SK-N-SH treated with all-trans-retinoic acid at 6 μM for 48 hours (cell line): ENCODE measurements around the gene PHLDB1.

Experiments
- ARNTL ChIP-seq: fragments of 450-650 bp; formaldehyde crosslinking; IDR thresholded peaks from 2 replicates; pipeline ENCODE4 v1.5.0; 2020; ENCODE audit warnings: low read depth, mild to moderate bottlenecking, moderate library complexity, borderline replicate concordance
- BACH2 ChIP-seq: fragments of 250-450 bp; sonication (Bioruptor Pico); IDR thresholded peaks from 2 replicates; pipeline ENCODE4 v1.9.0; 2021; ENCODE audit warnings: mild to moderate bottlenecking, borderline replicate concordance
- CREB5 ChIP-seq: fragments of 250-450 bp; sonication (Bioruptor Pico); IDR thresholded peaks from 2 replicates; pipeline ENCODE4 v1.5.1; 2020; ENCODE audit warnings: low read depth, mild to moderate bottlenecking, moderate library complexity
- GLIS3 ChIP-seq: fragments of 250-450 bp; sonication (Bioruptor Pico); IDR thresholded peaks from 2 replicates; pipeline ENCODE4 v1.5.0; 2020; ENCODE audit warnings: mild to moderate bottlenecking, moderate library complexity
- ISL1 ChIP-seq: fragments of 250-450 bp; sonication (Bioruptor Pico); IDR thresholded peaks from 2 replicates; pipeline ENCODE4 v2.1.2; 2022; ENCODE audit warnings: mild to moderate bottlenecking, moderate library complexity
- RARB ChIP-seq: fragments of 250-450 bp; sonication (Bioruptor Pico); IDR thresholded peaks from 2 replicates; pipeline ENCODE4 v1.8.0; 2021; ENCODE audit warnings: mild to moderate bottlenecking, moderate library complexity
- SNAI2 ChIP-seq: fragments of 250-450 bp; sonication (Bioruptor Pico); IDR thresholded peaks from 2 replicates; pipeline ENCODE4 v1.5.0; 2020; ENCODE audit warnings: mild to moderate bottlenecking, moderate library complexity
- TSHZ2 ChIP-seq: fragments of 250-450 bp; sonication (Bioruptor Pico); IDR thresholded peaks from 2 replicates; pipeline ENCODE4 v1.5.0; 2020; ENCODE audit warnings: mild to moderate bottlenecking, moderate library complexity
- ZFP30 ChIP-seq: fragments of 450-650 bp; formaldehyde crosslinking; IDR thresholded peaks from 2 replicates; pipeline ENCODE4 v1.5.0; 2022; ENCODE audit warnings: mild to moderate bottlenecking, moderate library complexity
- ZNF565 ChIP-seq: fragments of 450-650 bp; formaldehyde crosslinking; conservative IDR thresholded peaks from 2 replicates; pipeline ENCODE4 v1.5.0; 2020; ENCODE audit warnings: low read depth, mild to moderate bottlenecking, moderate library complexity
- ZNF8 ChIP-seq: fragments of 450-650 bp; formaldehyde crosslinking; IDR thresholded peaks from 2 replicates; pipeline ENCODE4 v1.5.0; 2020; ENCODE audit warnings: mild to moderate bottlenecking, moderate library complexity
- TF ChIP-seq, protein P1 (sequence below): fragments of 250-450 bp; sonication (Bioruptor Pico); IDR thresholded peaks from 2 replicates; pipeline ENCODE4 v1.8.0; 2021; ENCODE audit warnings: low read depth, mild to moderate bottlenecking, moderate library complexity, borderline replicate concordance
- TF ChIP-seq, protein P2 (sequence below): fragments of 250-450 bp; sonication (Bioruptor Pico); IDR thresholded peaks from 2 replicates; pipeline ENCODE4 v1.5.1; 2021; ENCODE audit warnings: mild to moderate bottlenecking, moderate library complexity

GRCh38 chr11:118694185-118694584 lies 86.8 kb downstream of the PHLDB1 start:
- TF ChIP-seq GLIS3 (no peak), CREB5 (no peak), ARNTL (CRISPR knock-in tag) (no peak), ZNF565 (no peak), ZFP30 (no peak), ISL1 (CRISPR knock-in tag) (no peak), SNAI2 (CRISPR knock-in tag) (no peak), BACH2 (no peak), ZNF8 (CRISPR knock-in tag) (no peak), RARB (CRISPR knock-in tag) (no peak), TSHZ2 (no peak)
- TF ChIP-seq, protein P1, sequence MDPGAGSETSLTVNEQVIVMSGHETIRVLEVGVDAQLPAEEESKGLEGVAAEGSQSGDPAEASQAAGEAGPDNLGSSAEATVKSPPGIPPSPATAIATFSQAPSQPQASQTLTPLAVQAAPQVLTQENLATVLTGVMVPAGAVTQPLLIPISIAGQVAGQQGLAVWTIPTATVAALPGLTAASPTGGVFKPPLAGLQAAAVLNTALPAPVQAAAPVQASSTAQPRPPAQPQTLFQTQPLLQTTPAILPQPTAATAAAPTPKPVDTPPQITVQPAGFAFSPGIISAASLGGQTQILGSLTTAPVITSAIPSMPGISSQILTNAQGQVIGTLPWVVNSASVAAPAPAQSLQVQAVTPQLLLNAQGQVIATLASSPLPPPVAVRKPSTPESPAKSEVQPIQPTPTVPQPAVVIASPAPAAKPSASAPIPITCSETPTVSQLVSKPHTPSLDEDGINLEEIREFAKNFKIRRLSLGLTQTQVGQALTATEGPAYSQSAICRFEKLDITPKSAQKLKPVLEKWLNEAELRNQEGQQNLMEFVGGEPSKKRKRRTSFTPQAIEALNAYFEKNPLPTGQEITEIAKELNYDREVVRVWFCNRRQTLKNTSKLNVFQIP (CRISPR knock-in tag) = no peak
- TF ChIP-seq, protein P2, sequence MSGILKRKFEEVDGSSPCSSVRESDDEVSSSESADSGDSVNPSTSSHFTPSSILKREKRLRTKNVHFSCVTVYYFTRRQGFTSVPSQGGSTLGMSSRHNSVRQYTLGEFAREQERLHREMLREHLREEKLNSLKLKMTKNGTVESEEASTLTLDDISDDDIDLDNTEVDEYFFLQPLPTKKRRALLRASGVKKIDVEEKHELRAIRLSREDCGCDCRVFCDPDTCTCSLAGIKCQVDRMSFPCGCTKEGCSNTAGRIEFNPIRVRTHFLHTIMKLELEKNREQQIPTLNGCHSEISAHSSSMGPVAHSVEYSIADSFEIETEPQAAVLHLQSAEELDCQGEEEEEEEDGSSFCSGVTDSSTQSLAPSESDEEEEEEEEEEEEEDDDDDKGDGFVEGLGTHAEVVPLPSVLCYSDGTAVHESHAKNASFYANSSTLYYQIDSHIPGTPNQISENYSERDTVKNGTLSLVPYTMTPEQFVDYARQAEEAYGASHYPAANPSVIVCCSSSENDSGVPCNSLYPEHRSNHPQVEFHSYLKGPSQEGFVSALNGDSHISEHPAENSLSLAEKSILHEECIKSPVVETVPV (CRISPR knock-in tag) = no peak
